HG03196 (cell line): ENCODE measurements around the gene DMD.

Source experiments
- ATAC-seq: cut with Tn5 transposase; IDR thresholded peaks from one replicate; pipeline ENCODE4 v1.9.1; 2021; ENCODE audit not compliant: unreplicated experiment

The DMD gene

GRCh38 chrX:33045245-33045644 lies 166.1 kb downstream of the DMD start:
- no peak for ATAC-seq

GRCh38 chrX:33041141-33041540 lies 170.2 kb downstream of the DMD start:
- ATAC-seq = no peak

DNA sequence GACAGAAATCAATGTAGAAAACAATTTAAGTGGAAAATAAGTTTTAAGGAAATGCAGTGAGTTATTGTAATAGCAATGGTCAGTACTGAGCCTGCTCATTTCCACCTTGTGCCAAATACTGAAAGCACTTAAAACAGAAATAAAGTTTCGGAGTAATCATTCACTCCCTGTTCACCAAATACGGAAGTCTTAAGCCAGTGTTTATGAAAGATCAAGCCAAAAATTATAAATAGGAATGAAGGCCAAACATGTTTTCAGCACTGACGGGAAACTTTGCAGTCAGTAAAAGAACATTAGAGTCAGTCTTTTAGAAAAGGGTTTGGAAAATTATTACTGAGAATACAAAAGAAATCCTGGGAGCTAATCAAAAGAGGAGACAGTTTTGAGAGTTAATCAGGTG lies 178.6 kb downstream of the DMD start:
- no peak for ATAC-seq

DNA sequence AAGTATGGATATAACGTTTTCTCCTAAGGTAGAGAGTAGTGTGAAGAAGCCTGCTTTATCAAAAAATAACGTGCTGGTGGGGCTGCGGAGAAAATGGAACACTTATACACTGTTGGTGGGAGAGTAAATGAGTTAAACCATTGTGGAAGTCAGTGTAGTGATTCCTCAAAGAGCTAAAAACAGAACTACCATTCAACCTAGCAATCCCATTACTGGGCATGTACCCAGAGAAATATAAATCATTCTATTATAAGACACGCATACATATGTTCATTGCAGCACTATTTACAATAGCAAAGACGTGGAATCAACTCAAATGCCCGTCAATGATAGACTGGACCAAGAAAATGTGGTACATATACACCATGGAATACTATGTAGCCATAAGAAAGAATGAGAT lies 196.4 kb downstream of the DMD start:
- ATAC-seq = no peak

DNA sequence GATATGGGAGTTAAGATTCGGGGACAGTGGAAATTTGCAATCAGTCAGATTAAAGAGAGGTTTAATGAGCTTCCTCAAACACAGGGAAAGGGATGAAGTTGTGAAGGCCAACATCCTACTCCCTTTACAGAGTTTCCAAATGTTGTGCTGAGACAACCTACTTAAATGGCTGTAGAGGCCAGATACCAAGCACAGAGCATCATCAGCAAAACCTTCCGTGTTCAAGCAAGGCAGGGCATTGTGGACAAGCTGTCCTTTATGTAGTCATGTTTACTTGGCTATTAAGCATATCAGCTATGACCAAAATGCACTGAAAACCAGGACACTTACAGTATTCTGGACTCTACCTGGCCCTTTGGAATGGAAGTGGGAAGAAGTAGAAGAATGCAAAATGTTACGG lies 197.3 kb downstream of the DMD start:
- no peak for ATAC-seq

DNA sequence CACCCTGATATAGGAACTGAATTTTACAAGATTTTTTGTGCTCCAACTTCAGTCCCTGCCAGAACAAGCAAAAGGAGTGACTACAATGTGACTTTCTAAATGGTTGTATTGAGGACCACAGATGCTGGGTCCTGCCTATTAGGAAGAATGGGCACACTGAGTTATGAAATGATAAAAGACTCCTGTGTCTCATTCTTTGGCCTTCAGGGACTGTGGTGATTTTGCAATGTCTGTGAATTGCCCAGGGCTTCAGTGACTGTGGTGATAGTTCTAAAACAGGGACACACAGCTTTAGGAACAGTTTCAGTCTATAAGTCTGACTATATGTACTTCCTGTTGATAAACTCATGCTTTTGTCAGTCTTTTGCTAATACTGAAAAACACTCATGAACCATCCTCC lies 210.2 kb downstream of the DMD start:
- no peak for ATAC-seq

GRCh38 chrX:32998776-32999175 lies 212.6 kb downstream of the DMD start:
- no peak for ATAC-seq

GRCh38 chrX:32995427-32995826 lies 215.9 kb downstream of the DMD start:
- ATAC-seq = no peak

GRCh38 chrX:32987142-32987541 lies 224.2 kb downstream of the DMD start:
- ATAC-seq = no peak

GRCh38 chrX:32985544-32985943 lies 225.8 kb downstream of the DMD start:
- ATAC-seq = no peak

DNA sequence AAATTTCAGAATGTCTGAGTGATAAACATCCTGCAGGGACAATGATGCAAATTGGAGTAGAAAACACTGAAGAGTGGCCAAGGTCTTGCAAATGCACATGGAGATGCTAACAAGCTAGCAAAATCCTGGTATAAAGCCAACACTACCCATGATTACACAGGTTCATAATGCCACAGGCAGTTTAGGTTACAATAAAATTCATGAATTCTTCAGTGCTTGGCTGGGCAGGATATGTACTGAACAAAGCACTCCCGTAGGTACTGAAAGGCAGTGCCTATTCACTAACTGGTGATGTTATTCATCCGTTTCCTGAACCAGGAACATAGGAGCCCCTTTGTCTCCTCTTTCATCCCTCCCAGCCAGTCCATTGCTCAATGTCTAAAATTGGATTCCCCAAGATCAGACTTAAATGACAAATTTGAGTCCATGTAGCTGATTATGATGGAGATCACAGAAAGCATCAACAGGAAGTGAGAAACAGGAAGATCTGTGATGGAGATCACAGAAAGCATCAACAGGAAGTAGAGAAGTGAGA lies 244.5 kb downstream of the DMD start:
- ATAC-seq = no peak

- no peak for ATAC-seq
Measured at GRCh38 chrX:32954125-32954524, 257.2 kb downstream of the DMD start.

DNA sequence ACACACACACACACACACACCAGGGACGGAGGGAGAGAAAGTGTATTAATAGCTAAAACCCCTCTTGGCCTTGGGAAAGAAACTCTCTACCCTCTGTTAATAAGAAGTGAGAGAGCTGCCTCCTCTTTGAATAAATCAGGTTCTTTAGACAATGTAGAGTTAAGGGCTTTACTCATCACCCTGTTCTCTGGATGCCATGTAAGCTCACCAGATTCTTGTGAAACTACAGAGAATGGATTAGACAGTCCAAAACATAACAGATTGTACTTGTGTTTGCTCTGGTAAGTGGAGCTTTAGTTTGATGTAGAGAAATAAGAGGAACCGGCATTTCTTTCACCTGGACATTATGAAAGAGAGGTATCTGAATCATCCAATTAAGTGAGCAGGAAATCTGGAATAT lies 263.2 kb downstream of the DMD start:
- ATAC-seq = no peak

DNA sequence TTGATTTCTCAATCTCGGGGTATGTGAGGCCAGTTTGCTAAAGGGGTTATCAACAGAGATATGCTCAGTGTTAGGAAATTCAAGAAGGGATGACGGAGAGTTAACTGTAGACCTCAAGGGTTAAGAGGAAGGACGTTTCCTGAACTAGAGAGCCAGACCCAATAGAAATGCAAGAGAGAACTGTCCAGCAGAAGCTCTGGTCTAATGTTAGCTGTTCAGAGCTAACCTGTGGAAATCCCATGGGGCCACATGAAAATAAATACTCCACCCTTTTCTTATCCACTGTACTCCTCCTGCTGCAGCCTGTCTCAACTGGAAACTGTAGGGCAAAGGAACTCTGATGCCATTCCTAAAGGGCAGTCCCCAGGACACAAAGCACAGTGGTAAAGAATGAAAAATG lies 274.3 kb downstream of the DMD start:
- ATAC-seq = no peak

DNA sequence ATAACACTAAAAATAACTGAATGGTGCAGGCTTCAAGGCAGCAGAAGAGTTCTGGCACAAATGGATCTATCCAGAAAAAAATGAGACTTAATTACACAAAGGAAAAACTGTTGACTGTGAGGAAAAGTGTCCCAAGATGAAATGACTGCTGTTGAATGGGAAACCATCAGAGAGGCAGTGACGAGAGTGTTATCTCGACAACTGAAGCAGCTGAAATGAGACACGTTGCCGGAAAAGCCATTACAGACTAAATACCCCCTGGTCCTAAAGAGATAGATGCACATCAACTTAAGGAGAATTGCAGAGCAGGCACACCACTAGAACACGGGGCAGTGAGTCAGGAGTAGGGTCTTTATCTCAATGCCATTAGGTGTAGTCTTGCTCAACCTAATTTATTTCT lies 277.8 kb downstream of the DMD start:
- ATAC-seq = no peak

- ATAC-seq = no peak
Measured at GRCh38 chrX:32929040-32929439, 282.3 kb downstream of the DMD start.

GRCh38 chrX:32896088-32896487 lies 315.3 kb downstream of the DMD start:
- no peak for ATAC-seq

GRCh38 chrX:32894679-32895078 lies 316.7 kb downstream of the DMD start:
- ATAC-seq = no peak

DNA sequence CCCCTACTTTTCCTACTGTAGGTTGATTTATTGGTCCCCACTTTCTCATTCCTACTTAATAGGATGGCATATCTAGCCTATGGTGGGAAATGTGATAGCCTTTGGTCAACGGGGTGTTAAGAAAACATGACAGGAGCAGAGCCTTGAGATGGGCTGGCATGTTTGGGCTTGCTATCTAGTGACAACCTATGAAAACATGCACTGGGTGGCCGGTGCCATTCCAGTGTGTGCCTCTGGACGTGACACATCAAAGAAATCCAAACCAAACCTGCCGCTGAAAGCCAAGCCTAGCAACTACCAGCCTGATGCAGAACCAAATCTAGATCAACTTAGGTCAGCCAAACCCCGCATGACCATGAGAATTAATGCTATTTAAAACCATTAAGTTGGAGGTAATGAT lies 317.6 kb downstream of the DMD start:
- ATAC-seq = no peak

DNA sequence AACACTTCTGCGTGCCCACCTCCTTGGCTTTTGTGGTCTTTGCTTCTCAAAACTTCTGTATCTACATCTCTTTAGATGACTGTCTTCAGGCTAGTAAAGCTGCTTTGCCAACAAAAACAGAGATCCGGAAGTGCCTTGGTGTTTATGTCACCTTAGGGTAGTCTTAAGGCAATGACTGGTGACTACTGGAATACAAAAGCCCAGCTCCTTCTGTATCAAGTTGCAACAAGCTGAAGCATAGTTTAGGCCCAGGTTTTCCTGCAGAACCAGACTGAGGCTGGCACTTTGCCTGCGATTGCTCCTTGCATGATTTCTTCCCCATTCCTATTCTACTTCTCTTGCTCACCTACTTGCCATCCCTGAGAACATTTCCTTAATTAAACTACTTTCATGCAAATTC lies 333.8 kb downstream of the DMD start:
- ATAC-seq = no peak

- no peak for ATAC-seq
Measured at GRCh38 chrX:32874839-32875238, 336.5 kb downstream of the DMD start.

DNA sequence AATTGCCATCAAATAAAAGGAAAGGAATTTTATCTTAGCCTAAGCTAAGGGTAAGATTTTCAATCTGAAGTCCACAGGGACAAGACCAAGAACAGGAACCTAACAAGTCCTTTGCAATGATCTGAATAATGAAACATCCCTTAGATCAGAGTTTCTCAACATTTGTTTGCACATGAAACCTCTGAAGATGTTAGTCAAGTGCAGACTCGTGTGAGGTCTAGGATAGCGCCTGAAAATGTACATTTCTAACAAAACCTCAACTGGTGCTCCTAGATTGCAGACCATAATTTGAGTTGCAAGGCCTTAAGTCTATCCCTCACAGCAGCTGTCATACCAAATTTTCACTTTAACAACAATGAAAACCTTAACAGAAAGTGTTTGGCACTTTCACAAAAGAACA lies 337.6 kb downstream of the DMD start:
- ATAC-seq = no peak

GRCh38 chrX:32871636-32872035 lies 339.7 kb downstream of the DMD start:
- ATAC-seq = no peak

- no peak for ATAC-seq
Measured at GRCh38 chrX:32868524-32868895, 342.8 kb downstream of the DMD start.
